ENCODE measurements around the gene NEK3.

The NEK3 gene

DNA sequence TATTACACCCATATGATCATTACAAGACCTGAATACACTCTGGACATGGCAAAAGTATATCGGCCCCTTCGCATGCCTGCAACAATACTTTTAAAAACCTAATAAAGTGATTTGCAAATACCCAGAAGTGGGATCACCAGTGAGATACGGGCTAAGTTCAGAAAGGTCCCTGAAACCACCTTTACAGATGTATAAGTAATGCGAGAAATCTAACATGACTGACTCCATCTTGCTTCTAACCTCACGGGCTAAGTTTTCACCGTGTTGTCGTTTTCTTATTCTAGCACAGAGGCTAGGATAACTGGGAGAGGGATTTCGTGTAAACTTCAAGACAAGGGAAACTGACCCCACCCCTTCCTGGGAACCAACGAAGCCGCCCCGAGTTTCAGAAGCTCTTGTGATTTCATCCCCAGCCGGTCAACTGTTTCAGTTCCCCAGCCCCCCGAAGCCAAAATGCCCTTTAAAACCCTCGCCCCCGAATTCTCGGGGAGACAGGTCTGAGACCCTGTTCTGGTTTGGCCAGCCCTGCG, 703 bp downstream of the NEK3 start:
- TF ChIP-seq, protein P1, sequence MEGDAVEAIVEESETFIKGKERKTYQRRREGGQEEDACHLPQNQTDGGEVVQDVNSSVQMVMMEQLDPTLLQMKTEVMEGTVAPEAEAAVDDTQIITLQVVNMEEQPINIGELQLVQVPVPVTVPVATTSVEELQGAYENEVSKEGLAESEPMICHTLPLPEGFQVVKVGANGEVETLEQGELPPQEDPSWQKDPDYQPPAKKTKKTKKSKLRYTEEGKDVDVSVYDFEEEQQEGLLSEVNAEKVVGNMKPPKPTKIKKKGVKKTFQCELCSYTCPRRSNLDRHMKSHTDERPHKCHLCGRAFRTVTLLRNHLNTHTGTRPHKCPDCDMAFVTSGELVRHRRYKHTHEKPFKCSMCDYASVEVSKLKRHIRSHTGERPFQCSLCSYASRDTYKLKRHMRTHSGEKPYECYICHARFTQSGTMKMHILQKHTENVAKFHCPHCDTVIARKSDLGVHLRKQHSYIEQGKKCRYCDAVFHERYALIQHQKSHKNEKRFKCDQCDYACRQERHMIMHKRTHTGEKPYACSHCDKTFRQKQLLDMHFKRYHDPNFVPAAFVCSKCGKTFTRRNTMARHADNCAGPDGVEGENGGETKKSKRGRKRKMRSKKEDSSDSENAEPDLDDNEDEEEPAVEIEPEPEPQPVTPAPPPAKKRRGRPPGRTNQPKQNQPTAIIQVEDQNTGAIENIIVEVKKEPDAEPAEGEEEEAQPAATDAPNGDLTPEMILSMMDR (IDR thresholded peaks at IDR 0.05; ENCODE audit: low read length, missing control alignments) = no peak
- DNase-seq (ENCODE audit: low read depth) = peak; percentile 42
- peak overlapping the region; percentile 69 for H3K4me3 ChIP-seq (replicated peaks; ENCODE audit: low read depth, low read length)

GRCh38 chr13:52156724-52157261, 2.6 kb downstream of the NEK3 start:
- H3K4me3 ChIP-seq (replicated peaks; ENCODE audit: low read depth, low read length) = no peak overlapping the region
- TF ChIP-seq, protein P1 (IDR thresholded peaks at IDR 0.05; ENCODE audit: low read length, missing control alignments) = no peak
- DNase-seq (ENCODE audit: low read depth) = peak; percentile 30

- H3K4me3 ChIP-seq (replicated peaks; ENCODE audit: low read depth, low read length) = no peak overlapping the region
- no peak for DNase-seq (ENCODE audit: low read depth)
- TF ChIP-seq, protein P1 (IDR thresholded peaks at IDR 0.05; ENCODE audit: low read length, missing control alignments) = no peak
Observed at GRCh38 chr13:52155177-52155576, 4.2 kb downstream of the NEK3 start.

- no peak for DNase-seq (ENCODE audit: low read depth)
- TF ChIP-seq, protein P1 (IDR thresholded peaks at IDR 0.05; ENCODE audit: low read length, missing control alignments) = no peak
- no peak overlapping the region for H3K4me3 ChIP-seq (replicated peaks; ENCODE audit: low read depth, low read length)
Observed at GRCh38 chr13:52147225-52147624, 12.2 kb downstream of the NEK3 start.

- TF ChIP-seq, protein P1 (IDR thresholded peaks at IDR 0.05; ENCODE audit: low read length, missing control alignments) = no peak
- DNase-seq (ENCODE audit: low read depth) = no peak
- H3K4me3 ChIP-seq (replicated peaks; ENCODE audit: low read depth, low read length) = no peak overlapping the region
Observed at GRCh38 chr13:52141299-52141698, 18.1 kb downstream of the NEK3 start.

- no peak for DNase-seq (ENCODE audit: low read depth)
- TF ChIP-seq, protein P1 (IDR thresholded peaks at IDR 0.05; ENCODE audit: low read length, missing control alignments) = no peak
- no peak overlapping the region for H3K4me3 ChIP-seq (replicated peaks; ENCODE audit: low read depth, low read length)
Observed at GRCh38 chr13:52137489-52137888, 21.9 kb downstream of the NEK3 start.

GRCh38 chr13:52136763-52137162, 22.6 kb downstream of the NEK3 start:
- no peak for DNase-seq (ENCODE audit: low read depth)
- TF ChIP-seq, protein P1 (IDR thresholded peaks at IDR 0.05; ENCODE audit: low read length, missing control alignments) = no peak

More at GRCh38 chr13:52136763-52137162, 22.6 kb downstream of the NEK3 start:
- no peak overlapping the region for H3K4me3 ChIP-seq (replicated peaks; ENCODE audit: low read depth, low read length)
